Suprapubic skin (tissue), 4 donors: ENCODE data around the gene CEACAM21. TPM values are rescaled to one million over a fixed set of nuclear protein-coding genes. Genes with fewer than 3 reads are reported as not detected.

Experiments used
- DNase-seq, 2 donors: peaks; one replicate each; pipeline ENCODE4 v3.0.0-alpha.2; 2019; ENCODE audit warnings: low spot score in 2 of 2
- H3K27ac ChIP-seq: fragments of 200-600 bp; sonication (generic); one replicate; pipeline ENCODE4 v1.5.1; 2019
- H3K27me3 ChIP-seq: fragments of 200-600 bp; sonication (generic); one replicate; pipeline ENCODE4 v1.5.1; 2019
- H3K36me3 ChIP-seq: fragments of 200-600 bp; sonication (generic); one replicate; pipeline ENCODE4 v1.5.1; 2019
- H3K4me1 ChIP-seq: fragments of 200-600 bp; sonication (generic); one replicate; pipeline ENCODE4 v1.5.1; 2019
- H3K4me3 ChIP-seq: fragments of 200-600 bp; sonication (generic); one replicate; pipeline ENCODE4 v1.5.1; 2019; ENCODE audit warnings: mild to moderate bottlenecking
- H3K9me3 ChIP-seq: fragments of 200-600 bp; sonication (generic); one replicate; pipeline ENCODE4 v1.5.1; 2019
- CTCF ChIP-seq, 2 donors: fragments of 200-600 bp in 1 of 2; fragments of 450-650 bp in 1 of 2; sonication (generic) in 1 of 2; IDR thresholded peaks; one replicate each; pipeline ENCODE4 v1.5.1; 2016 to 2019; ENCODE audit warnings: antibody characterized with exemption in 2 of 2, mild to moderate bottlenecking in 1 of 2, moderate library complexity in 1 of 2
- EP300 ChIP-seq: sonication (generic); formaldehyde crosslinking; IDR thresholded peaks from one replicate; pipeline ENCODE4 v1.6.1; 2017; ENCODE audit warnings: antibody characterized with exemption
- POLR2A ChIP-seq, 2 donors: fragments of 450-650 bp; IDR thresholded peaks; one replicate each; pipeline ENCODE4 v1.6.1; 2017; ENCODE audit warnings: antibody characterized with exemption in 2 of 2, mild to moderate bottlenecking in 2 of 2, moderate library complexity in 2 of 2
- POLR2AphosphoS5 ChIP-seq, 3 donors: sonication (generic); formaldehyde crosslinking; IDR thresholded peaks; one replicate each; pipeline ENCODE4 v1.6.1; 2017; ENCODE audit warnings: antibody characterized with exemption in 3 of 3
- WGBS: methylation state at CpG from one replicate; pipeline ENCODE4 v1.1.5; 2018; 5-methylcytosine and 5-hydroxymethylcytosine counted together
- total RNA-seq, 4 donors: library from RNA; depleted of rRNA; stranded (reverse); fragments of >200 nt; gene quantifications; one replicate each; pipeline ENCODE4 v1.1.0, GENCODE V29; 2016

CEACAM21 gene
- total RNA-seq, 4 donors from 2014 or later, result 2.3 TPM; not detected in 3

DNA sequence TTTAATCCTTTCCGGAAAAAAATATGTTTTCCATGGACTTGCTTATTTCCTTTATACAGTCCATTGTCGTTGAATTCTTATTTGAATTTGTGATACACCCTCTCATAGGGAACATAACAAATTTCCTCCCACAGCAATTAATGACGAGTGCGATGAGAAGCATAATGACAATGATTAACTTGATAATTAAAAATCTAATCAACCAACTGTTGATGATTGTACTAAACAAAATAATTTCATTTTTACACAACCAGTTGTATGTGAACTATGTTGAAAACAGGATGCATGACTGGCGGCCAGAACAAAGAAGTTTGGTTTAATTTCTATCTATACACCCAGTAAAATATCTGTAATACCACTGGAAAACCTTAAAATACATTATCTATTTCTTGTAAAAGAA is 26.1 kb upstream of the CEACAM21 start:
- peak overlapping the region; percentile 16 for H3K4me3 ChIP-seq
- no peak for DNase-seq
- no peak for TF ChIP-seq POLR2A (IDR thresholded peaks at IDR 0.05)
- TF ChIP-seq EP300, result no peak
- no peak for TF ChIP-seq CTCF (IDR thresholded peaks at IDR 0.05)
- no peak for TF ChIP-seq POLR2AphosphoS5 (IDR thresholded peaks at IDR 0.05)
- H3K36me3 ChIP-seq, result no peaks in the 10 kb centered on the region
- peaks cover 7% of the 10 kb centered on the region for H3K4me1 ChIP-seq
- peaks cover 27% of the 10 kb centered on the region for H3K27me3 ChIP-seq
- no peaks in the 10 kb centered on the region for H3K9me3 ChIP-seq
- no peak overlapping the region for H3K27ac ChIP-seq
- 77% methylated on average over 5 of the region's 5 CpGs for WGBS

DNA sequence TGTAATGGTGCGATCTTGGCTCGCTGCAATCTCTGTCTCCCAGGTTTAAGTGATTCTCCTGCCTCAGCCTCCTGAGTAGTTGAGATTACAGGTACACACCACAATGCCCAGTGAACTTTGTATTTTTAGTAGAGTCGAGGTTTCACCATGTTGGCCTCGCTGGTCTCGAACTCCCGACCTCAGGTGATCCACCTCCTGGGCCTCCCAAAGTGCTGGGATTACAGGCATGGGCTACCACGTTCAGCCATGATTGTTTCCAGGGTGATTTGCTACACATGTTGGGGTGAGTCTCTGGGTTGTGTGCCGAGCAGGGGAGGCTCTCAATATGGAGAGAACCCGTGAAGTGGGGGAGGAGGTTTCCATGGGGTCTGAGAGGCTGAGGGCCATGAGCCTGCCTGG is 24.8 kb upstream of the CEACAM21 start:
- no peak for TF ChIP-seq CTCF (IDR thresholded peaks at IDR 0.05)
- Histone ChIP-seq H3K4me1 (no peaks in the 10 kb centered on the region), H3K4me3 (no peak overlapping the region), H3K36me3 (no peaks in the 10 kb centered on the region), H3K27ac (no peak overlapping the region), H3K9me3 (no peaks in the 10 kb centered on the region), H3K27me3 (peaks cover 31% of the 10 kb centered on the region)
- WGBS, result 83% methylated on average over 8 of the region's 9 CpGs
- DNase-seq, result no peak

GRCh38 chr19:41551711-41552110 is 24.3 kb upstream of the CEACAM21 start:
- Histone ChIP-seq H3K4me1 (no peaks in the 10 kb centered on the region), H3K36me3 (no peaks in the 10 kb centered on the region), H3K9me3 (no peaks in the 10 kb centered on the region), H3K27me3 (peaks cover 32% of the 10 kb centered on the region), H3K27ac (no peak overlapping the region), H3K4me3 (no peak overlapping the region)
- TF ChIP-seq EP300, result no peak
- WGBS, result 68% methylated on average over 6 of the region's 6 CpGs
- DNase-seq, result no peak

GRCh38 chr19:41552558-41552957 is 23.4 kb upstream of the CEACAM21 start:
- WGBS, result 76% methylated on average over 6 of the region's 6 CpGs
- H3K9me3 ChIP-seq, result no peaks in the 10 kb centered on the region
- H3K4me3 ChIP-seq, result no peak overlapping the region
- no peaks in the 10 kb centered on the region for H3K4me1 ChIP-seq
- no peaks in the 10 kb centered on the region for H3K36me3 ChIP-seq
- DNase-seq, result no peak
- H3K27ac ChIP-seq, result no peak overlapping the region
- no peak for TF ChIP-seq POLR2AphosphoS5 (IDR thresholded peaks at IDR 0.05)
- no peak for TF ChIP-seq POLR2A (IDR thresholded peaks at IDR 0.05)
- no peak for TF ChIP-seq EP300
- no peak for TF ChIP-seq CTCF (IDR thresholded peaks at IDR 0.05)
- H3K27me3 ChIP-seq, result peaks cover 38% of the 10 kb centered on the region

GRCh38 chr19:41553804-41554203 is 22.2 kb upstream of the CEACAM21 start:
- Histone ChIP-seq H3K4me1 (no peaks in the 10 kb centered on the region), H3K4me3 (no peak overlapping the region), H3K9me3 (no peaks in the 10 kb centered on the region), H3K36me3 (no peaks in the 10 kb centered on the region), H3K27me3 (peaks cover 37% of the 10 kb centered on the region), H3K27ac (no peak overlapping the region)
- DNase-seq, result no peak
- no peak for TF ChIP-seq POLR2A (IDR thresholded peaks at IDR 0.05)
- no peak for TF ChIP-seq CTCF (IDR thresholded peaks at IDR 0.05)
- 90% methylated on average over 4 of the region's 4 CpGs for WGBS

GRCh38 chr19:41554907-41555306 is 21.1 kb upstream of the CEACAM21 start:
- Histone ChIP-seq H3K27me3 (peaks cover 35% of the 10 kb centered on the region), H3K36me3 (no peaks in the 10 kb centered on the region), H3K27ac (no peak overlapping the region), H3K9me3 (no peaks in the 10 kb centered on the region), H3K4me3 (no peak overlapping the region), H3K4me1 (no peaks in the 10 kb centered on the region)
- TF ChIP-seq CTCF (IDR thresholded peaks at IDR 0.05), result no peak
- TF ChIP-seq EP300, result no peak
- TF ChIP-seq POLR2A (IDR thresholded peaks at IDR 0.05), result no peak
- no peak for TF ChIP-seq POLR2AphosphoS5 (IDR thresholded peaks at IDR 0.05)
- no peak for DNase-seq
